RCC 7860 (cell line): Measurements from ENCODE around the gene IRF6.

ENCODE experiments used
- DNase-seq: peaks from one replicate; pipeline ENCODE4 v3.0.0-alpha.2; 2015; ENCODE audit warnings: low spot score
- FAIRE-seq: peaks from 2 replicates; lab custom pipeline; 2012; peaks lifted over from hg19 to GRCh38; lab: Jason Lieb, UNC

The IRF6 gene

GRCh38 chr1:209767096-209767495, 38.8 kb downstream of the IRF6 start:
- no peak for FAIRE-seq
- DNase-seq, result no peak

GRCh38 chr1:209766051-209766450, 39.9 kb downstream of the IRF6 start:
- no peak for FAIRE-seq
- DNase-seq, result no peak

GRCh38 chr1:209761011-209761635, 44.8 kb downstream of the IRF6 start:
- DNase-seq (no peak), FAIRE-seq (no peak)

GRCh38 chr1:209759829-209760359, 46.0 kb downstream of the IRF6 start:
- DNase-seq, result no peak
- FAIRE-seq, result no peak

GRCh38 chr1:209758400-209758799, 47.5 kb downstream of the IRF6 start:
- DNase-seq, result no peak

GRCh38 chr1:209756615-209757445, 49.1 kb downstream of the IRF6 start:
- FAIRE-seq (no peak), DNase-seq (no peak)

More at GRCh38 chr1:209758400-209758799, 47.5 kb downstream of the IRF6 start:
- no peak for FAIRE-seq

- no peak for FAIRE-seq
- no peak for DNase-seq
Measured at GRCh38 chr1:209755926-209756614, 49.9 kb downstream of the IRF6 start, which contains the start of gene TRAF3IP3. Gene TRAF3IP3 (plus strand): TSS chr1:209756053. CDS start chr1:209760040, 3,987 bp downstream.

GRCh38 chr1:209755256-209755655, 50.7 kb downstream of the IRF6 start:
- no peak for FAIRE-seq
- no peak for DNase-seq

- DNase-seq (no peak), FAIRE-seq (no peak)
Measured at GRCh38 chr1:209752890-209753289, 53.1 kb downstream of the IRF6 start.

- FAIRE-seq (no peak), DNase-seq (no peak)
Measured at GRCh38 chr1:209751627-209752231, 54.2 kb downstream of the IRF6 start.

GRCh38 chr1:209749670-209750323, 56.1 kb downstream of the IRF6 start:
- FAIRE-seq, result peak; percentile 30

GRCh38 chr1:209749205-209749604, 56.7 kb downstream of the IRF6 start:
- FAIRE-seq (no peak), DNase-seq (no peak)

More at GRCh38 chr1:209749670-209750323, 56.1 kb downstream of the IRF6 start:
- DNase-seq, result no peak

GRCh38 chr1:209748620-209749019, 57.3 kb downstream of the IRF6 start:
- FAIRE-seq (no peak), DNase-seq (no peak)

- DNase-seq, result peak; percentile 98
- FAIRE-seq, result peak; percentile 88
Measured at GRCh38 chr1:209747580-209748262, 58.2 kb downstream of the IRF6 start.

- no peak for FAIRE-seq
- no peak for DNase-seq
Measured at GRCh38 chr1:209746451-209747165, 59.3 kb downstream of the IRF6 start.

- DNase-seq (peak; percentile 53), FAIRE-seq (no peak)
Measured at GRCh38 chr1:209743145-209743482, 62.8 kb downstream of the IRF6 start.

GRCh38 chr1:209742409-209743144, 63.4 kb downstream of the IRF6 start:
- DNase-seq (peak; percentile 9), FAIRE-seq (no peak)

- DNase-seq (no peak), FAIRE-seq (no peak)
Measured at GRCh38 chr1:209741889-209742288, 64.1 kb downstream of the IRF6 start.

- no peak for DNase-seq
- no peak for FAIRE-seq
Measured at GRCh38 chr1:209741193-209741592, 64.7 kb downstream of the IRF6 start.
